ENCODE results near the gene RFC5. TPM values are rescaled to one million over a fixed set of nuclear protein-coding genes. Genes with fewer than 3 reads are reported as not detected.
"Not testable (repeated sequence)": the region's sequence is repeated elsewhere in the genome, so short reads cannot be mapped to it uniquely, and the experiment has no call there.

Gene RFC5
- total RNA-seq, 4 donors from 2014 or later, result 7.3 to 13.5 (median 9.0) TPM

DNA sequence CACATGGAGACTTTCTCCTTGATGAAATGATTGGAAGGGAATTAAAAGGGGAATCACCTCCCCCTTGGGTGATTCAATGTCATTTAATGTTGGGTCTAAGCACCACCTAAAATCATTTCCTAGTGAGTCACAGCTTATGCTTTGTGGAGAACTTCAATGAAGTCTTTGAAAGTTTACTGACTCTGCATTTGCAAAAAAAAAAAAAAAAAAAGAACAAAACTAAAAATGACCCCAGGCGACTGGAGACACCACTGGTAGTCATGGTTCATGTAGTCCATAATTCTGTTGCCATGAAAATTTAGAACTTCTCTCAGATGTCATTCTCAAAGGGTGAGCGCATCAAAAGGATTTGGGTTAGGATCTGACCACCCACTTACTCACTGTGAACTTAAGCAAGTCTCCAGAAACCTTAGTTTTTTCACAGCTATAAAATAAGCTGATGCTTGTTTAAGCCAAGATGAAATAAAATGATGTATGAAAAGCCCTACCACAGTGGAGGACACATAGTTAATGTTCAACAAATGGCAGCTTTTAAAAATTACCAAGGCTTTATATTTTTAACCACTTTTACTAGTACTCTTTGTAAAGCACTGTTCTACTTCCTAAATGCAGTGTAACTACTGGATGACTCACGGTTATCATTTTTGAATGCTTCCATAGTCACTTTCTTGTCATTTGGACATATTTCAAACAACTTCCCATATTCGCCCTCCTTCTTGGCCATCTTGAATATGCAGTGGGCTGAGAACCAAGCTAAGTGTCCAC, 29.6 kb upstream of the RFC5 start:
- ATAC-seq, result no peak
- no peak for TF ChIP-seq POLR2AphosphoS5 (IDR thresholded peaks at IDR 0.05)
- no peak for TF ChIP-seq EP300 (IDR thresholded peaks at IDR 0.05)
- no peak overlapping the region for H3K4me3 ChIP-seq
- no peak overlapping the region for H3K27ac ChIP-seq
- H3K36me3 ChIP-seq, result no peaks in the 10 kb centered on the region
- peaks cover 30% of the 10 kb centered on the region for H3K27me3 ChIP-seq
- H3K9me3 ChIP-seq, result no peaks in the 10 kb centered on the region
- no peaks in the 10 kb centered on the region for H3K4me1 ChIP-seq
- 63 to 67% methylated on average over 4 of the region's 4 CpGs for WGBS, 2 donors (ENCODE audit: low coverage in 1 of 2)

DNA sequence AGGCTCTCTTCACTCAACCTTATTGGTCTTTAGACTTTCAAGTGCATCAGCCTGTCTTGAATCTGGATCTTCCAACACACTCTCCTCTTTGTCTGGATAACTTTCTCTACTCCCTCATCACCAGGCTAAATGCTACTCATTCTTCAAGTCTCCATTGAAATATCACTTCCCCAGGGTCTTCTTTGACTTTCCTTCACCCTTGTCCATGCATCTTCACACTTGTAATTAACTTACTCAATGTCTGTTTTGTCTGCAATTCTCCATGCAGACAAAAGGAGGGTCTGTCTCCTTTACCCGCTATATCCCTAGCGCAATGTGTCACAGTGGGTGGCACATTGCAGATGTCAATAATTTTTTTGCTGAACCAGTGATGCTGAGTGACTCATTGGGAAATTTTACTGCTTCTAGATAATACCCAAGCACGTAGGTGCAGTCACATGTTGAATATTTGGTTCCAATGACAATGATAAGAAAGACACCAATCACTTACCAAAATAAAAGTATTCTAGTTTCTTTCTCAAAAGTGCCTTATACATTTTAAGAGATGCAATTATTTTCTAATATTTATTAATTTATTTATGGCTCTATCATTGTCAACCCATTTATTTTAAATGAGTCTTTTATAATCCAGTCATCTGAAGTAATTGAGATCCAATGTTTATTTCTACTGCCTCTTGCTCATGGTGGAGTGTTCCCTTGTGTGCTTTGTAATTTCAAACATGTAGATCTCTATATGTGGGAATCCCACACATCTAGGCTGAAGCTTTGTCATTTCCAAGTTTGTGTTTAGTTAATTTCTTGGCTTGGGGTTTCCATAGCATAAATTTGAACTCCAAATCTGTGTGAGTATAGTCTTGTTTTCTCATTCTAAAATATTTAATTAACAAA, 21.7 kb upstream of the RFC5 start:
- 71 to 78% methylated on average over 3 of the region's 3 CpGs for WGBS, 2 donors (ENCODE audit: low coverage in 1 of 2)

DNA sequence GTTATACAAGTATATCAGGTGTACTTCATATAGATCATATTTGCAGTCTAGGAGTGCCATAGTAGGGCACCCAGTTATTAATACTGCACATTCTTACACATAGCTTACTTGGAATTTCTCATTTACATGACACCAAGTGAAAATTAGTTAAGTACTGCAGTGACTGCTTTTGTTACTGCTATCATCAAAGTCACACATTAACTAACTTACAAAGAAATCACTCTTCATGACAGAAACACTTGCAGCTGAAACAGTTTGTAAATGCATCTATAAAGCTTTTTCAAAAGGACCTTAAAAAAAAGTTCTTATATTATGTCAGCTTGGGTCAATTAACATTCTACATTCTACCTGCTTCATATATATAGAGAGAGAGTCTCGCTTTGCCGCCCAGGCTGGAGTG, 17.8 kb upstream of the RFC5 start:
- TF ChIP-seq POLR2AphosphoS5 (IDR thresholded peaks at IDR 0.05), result no peak
- TF ChIP-seq EP300 (IDR thresholded peaks at IDR 0.05), result no peak
- TF ChIP-seq, protein P1, sequence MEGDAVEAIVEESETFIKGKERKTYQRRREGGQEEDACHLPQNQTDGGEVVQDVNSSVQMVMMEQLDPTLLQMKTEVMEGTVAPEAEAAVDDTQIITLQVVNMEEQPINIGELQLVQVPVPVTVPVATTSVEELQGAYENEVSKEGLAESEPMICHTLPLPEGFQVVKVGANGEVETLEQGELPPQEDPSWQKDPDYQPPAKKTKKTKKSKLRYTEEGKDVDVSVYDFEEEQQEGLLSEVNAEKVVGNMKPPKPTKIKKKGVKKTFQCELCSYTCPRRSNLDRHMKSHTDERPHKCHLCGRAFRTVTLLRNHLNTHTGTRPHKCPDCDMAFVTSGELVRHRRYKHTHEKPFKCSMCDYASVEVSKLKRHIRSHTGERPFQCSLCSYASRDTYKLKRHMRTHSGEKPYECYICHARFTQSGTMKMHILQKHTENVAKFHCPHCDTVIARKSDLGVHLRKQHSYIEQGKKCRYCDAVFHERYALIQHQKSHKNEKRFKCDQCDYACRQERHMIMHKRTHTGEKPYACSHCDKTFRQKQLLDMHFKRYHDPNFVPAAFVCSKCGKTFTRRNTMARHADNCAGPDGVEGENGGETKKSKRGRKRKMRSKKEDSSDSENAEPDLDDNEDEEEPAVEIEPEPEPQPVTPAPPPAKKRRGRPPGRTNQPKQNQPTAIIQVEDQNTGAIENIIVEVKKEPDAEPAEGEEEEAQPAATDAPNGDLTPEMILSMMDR (IDR thresholded peaks at IDR 0.05), result no peak
- TF ChIP-seq POLR2A (IDR thresholded peaks at IDR 0.05), result no peak
- Histone ChIP-seq H3K4me3 (no peak overlapping the region), H3K36me3 (no peaks in the 10 kb centered on the region), H3K9me3 (peaks cover 0 to 7% (median 0%) of the 10 kb centered on the region in 3 donors), H3K27ac (no peak overlapping the region), H3K27me3 (peaks cover 7% of the 10 kb centered on the region), H3K4me1 (no peaks in the 10 kb centered on the region)
- ATAC-seq, result no peak
- 86 to 90% methylated on average over 2 of the region's 2 CpGs for WGBS, 2 donors (ENCODE audit: low coverage in 1 of 2)

More for the DNA sequence above, 21.7 kb upstream of the RFC5 start:
- H3K27ac ChIP-seq, result no peak overlapping the region
- H3K9me3 ChIP-seq, result peaks cover 0 to 7% (median 0%) of the 10 kb centered on the region in 3 donors
- ATAC-seq, result no peak
- peaks cover 26% of the 10 kb centered on the region for H3K27me3 ChIP-seq
- TF ChIP-seq, protein P1 (IDR thresholded peaks at IDR 0.05), result no peak
- no peak for TF ChIP-seq EP300 (IDR thresholded peaks at IDR 0.05)
- TF ChIP-seq POLR2AphosphoS5 (IDR thresholded peaks at IDR 0.05), result no peak
- TF ChIP-seq POLR2A (IDR thresholded peaks at IDR 0.05), result no peak
- H3K36me3 ChIP-seq, result no peaks in the 10 kb centered on the region
- H3K4me1 ChIP-seq, result no peaks in the 10 kb centered on the region
- no peak overlapping the region for H3K4me3 ChIP-seq

DNA sequence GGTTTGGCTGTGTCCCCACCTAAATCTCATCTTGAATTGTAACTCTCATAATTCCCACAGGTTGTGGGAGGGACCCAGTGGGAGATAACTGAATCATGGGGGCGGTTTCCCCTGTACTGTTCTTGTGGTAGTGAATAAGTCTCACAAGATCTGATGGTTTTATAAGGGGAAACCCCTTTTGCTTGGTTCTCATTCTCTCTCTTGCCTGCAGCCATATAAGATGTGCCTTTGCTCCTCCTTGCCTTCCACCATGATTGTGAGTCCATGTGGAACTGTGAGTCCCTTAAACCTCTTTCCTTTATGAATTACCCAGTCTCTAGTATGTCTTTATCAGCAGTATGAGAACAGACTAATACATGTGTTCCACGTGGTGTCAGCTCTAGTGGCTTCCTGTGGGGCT, 16.7 kb upstream of the RFC5 start:
- H3K4me1 ChIP-seq, H3K36me3 ChIP-seq, ATAC-seq, H3K4me3 ChIP-seq, H3K27me3 ChIP-seq, H3K27ac ChIP-seq, H3K9me3 ChIP-seq: not testable (repeated sequence)
- 53 to 67% methylated on average over 2 of the region's 2 CpGs for WGBS, 2 donors (ENCODE audit: low coverage in 1 of 2)

DNA sequence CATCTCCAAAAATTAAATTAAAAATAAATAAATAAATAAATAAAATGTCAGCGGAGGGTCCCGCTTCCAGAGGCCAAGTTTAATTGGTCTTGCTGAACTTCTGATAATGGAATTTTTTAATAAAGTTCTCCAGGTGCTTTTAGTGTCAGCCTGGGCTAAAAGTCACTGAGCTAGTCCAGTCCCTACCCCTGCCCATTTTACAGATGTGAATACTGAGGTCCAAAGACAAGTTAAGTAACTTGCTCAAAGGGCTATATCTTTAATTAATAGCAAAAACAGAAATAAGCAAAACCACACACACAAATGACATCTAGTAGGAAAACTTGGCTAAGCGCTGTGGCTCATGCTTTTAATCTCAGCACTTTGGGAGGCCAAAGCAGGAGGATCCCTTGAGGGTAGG, 5.6 kb upstream of the RFC5 start:
- H3K4me3 ChIP-seq, result no peak overlapping the region
- H3K9me3 ChIP-seq, result no peaks in the 10 kb centered on the region
- TF ChIP-seq POLR2AphosphoS5 (IDR thresholded peaks at IDR 0.05), result no peak
- TF ChIP-seq, protein P1 (IDR thresholded peaks at IDR 0.05), result no peak
- no peak for TF ChIP-seq EP300 (IDR thresholded peaks at IDR 0.05)
- TF ChIP-seq POLR2A (IDR thresholded peaks at IDR 0.05), result no peak
- H3K36me3 ChIP-seq, result no peaks in the 10 kb centered on the region
- peaks cover 3% of the 10 kb centered on the region for H3K27me3 ChIP-seq
- 92 to 95% methylated on average over 2 to 3 of the region's 3 CpGs for WGBS, 2 donors (ENCODE audit: low coverage in 1 of 2)
- peaks cover 0 to 4% (median 0%) of the 10 kb centered on the region in 3 donors for H3K4me1 ChIP-seq
- no peak for ATAC-seq
- no peak overlapping the region for H3K27ac ChIP-seq

Data from gastroesophageal sphincter (tissue), 4 donors.